AG09309 (cell line): ENCODE measurements around the gene FGD5.

Experiments used
- DNase-seq: peaks from one replicate; pipeline ENCODE4 v3.0.0-alpha.2; 2010; ENCODE audit warnings: low read depth
- H3K4me3 ChIP-seq: 2 replicates; pipeline ENCODE4 v1.5.1; 2011; ENCODE audit warnings: mild to moderate bottlenecking, low read depth, low read length, moderate library complexity; ENCODE audit not compliant: control insufficient read depth
- TF ChIP-seq, protein P1 (sequence below): IDR thresholded peaks from 2 replicates; pipeline ENCODE4 v1.5.1; 2011; ENCODE audit warnings: mild to moderate bottlenecking, low read depth, low read length, inconsistent platforms; ENCODE audit not compliant: insufficient read depth, control insufficient read depth; ENCODE audit errors: missing control alignments

Gene FGD5

GRCh38 chr3:14870783-14871060 is 52.0 kb downstream of the FGD5 start:
- no peak for DNase-seq
- H3K4me3 ChIP-seq = no peak overlapping the region
- TF ChIP-seq, protein P1, sequence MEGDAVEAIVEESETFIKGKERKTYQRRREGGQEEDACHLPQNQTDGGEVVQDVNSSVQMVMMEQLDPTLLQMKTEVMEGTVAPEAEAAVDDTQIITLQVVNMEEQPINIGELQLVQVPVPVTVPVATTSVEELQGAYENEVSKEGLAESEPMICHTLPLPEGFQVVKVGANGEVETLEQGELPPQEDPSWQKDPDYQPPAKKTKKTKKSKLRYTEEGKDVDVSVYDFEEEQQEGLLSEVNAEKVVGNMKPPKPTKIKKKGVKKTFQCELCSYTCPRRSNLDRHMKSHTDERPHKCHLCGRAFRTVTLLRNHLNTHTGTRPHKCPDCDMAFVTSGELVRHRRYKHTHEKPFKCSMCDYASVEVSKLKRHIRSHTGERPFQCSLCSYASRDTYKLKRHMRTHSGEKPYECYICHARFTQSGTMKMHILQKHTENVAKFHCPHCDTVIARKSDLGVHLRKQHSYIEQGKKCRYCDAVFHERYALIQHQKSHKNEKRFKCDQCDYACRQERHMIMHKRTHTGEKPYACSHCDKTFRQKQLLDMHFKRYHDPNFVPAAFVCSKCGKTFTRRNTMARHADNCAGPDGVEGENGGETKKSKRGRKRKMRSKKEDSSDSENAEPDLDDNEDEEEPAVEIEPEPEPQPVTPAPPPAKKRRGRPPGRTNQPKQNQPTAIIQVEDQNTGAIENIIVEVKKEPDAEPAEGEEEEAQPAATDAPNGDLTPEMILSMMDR = no peak

DNA sequence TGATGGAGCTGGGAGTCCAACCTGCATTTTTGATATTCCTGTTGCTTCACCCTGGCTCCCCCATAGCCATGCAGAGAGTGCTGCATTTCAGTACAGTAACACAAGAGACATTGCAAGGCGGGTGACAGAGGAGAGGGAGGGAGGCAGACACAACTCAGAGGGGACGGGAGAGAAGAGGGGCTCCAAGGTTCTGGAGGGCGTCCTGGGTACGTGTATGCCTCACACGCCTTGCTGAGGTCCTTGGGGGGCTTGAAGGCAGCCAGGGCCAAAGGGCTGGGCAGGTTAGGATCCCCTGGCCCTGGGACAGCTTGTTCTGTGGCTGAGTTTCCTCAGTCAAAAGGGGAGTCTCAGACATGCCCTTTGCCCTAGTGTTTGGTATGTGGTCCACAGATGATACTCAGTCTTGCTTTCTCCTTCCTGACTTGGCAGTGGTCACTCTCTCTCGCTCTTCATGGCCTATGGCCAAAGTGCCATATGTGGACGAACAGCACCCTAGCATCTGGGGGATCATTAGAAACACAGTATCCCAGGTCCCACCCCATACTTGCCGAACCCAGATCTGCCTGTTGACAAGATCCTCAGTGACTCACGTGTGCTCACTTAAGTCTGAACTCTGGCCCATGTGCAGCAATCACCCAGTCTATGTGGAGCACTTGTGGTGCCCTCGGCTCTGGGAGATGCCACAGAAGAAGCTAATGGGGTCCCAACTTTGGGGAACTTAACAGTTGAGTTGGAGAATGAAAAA is 52.9 kb downstream of the FGD5 start:
- no peak for DNase-seq
- H3K4me3 ChIP-seq = no peak overlapping the region
- TF ChIP-seq, protein P1 = no peak

DNA sequence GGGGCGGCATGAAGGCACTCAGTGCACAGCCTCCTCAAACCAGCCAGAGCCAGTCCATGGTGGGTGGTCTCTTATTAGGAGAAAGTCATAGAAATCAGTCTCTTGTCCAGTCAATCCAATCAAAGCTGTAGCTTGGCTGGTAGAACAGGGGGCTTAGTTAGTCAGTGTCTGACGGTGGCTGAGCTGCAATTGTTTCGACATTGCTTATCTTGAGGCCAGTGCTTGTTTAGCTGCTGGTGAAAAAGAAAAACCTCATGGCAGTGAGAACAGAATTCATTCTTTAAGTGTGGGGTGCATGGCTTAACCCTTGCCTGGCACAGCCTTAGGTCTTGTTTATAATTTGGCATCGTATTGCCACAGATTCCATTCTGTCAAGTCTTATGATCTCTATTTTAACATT is 53.9 kb downstream of the FGD5 start:
- TF ChIP-seq, protein P1 = no peak
- H3K4me3 ChIP-seq = no peak overlapping the region
- no peak for DNase-seq

DNA sequence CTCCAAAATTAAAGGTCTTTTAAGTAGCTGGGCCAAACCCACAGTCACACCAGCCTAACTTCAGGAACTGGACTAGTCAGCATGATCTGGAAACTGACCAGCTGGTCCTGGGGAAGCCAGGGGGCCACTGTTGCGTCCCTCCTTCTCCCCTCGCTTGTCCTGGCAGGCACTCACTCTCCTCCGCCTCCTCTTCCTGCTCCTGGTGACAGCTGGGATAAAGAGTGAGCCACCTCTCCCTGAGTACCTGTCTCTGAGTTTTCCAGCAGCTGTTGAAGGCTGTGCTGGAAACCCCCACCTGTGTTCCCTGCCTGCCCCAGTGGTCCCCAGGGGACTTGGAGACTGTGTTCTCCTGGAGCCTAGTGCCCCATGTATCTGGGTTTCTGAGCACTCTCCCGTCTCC is 56.0 kb downstream of the FGD5 start:
- DNase-seq = no peak
- TF ChIP-seq, protein P1 = no peak
- H3K4me3 ChIP-seq = no peak overlapping the region

DNA sequence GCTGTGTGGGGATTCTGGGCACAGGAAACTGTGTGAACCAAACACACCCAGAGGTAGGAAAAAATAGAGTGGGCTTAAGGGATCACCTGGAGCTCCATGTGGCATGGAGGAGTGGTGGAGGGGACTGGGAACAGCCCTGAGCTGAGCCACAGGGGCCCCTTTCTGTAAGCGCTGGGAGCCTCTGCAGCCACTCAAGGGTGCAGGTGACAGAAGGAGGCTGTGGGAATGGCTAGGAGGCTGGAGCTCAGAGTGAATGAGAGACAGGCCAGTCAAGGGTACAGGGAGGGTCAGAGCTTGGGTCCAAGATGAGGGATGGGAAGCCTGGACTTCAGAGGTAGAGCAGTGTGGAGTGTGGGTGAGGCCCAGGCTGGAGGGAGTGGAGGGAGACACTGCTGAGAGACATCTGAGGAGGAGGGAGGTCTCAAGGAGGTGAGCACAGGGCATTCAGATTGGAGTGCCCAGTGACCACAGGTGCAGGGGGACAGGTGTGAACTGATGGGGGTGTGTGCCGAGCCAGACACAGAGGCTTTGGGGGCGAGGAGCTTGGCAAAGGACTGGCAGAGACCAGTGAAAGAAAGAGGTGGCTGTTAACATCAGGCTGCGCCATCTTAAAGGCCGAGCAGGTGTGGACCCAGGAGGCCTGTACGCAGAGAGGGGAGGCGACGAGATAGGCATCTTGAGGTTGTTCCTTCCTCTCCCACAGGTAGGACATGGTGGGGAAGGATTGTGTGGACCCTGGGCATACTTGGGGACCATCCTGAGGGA is 56.8 kb downstream of the FGD5 start:
- no peak overlapping the region for H3K4me3 ChIP-seq
- no peak for DNase-seq
- TF ChIP-seq, protein P1 = no peak

DNA sequence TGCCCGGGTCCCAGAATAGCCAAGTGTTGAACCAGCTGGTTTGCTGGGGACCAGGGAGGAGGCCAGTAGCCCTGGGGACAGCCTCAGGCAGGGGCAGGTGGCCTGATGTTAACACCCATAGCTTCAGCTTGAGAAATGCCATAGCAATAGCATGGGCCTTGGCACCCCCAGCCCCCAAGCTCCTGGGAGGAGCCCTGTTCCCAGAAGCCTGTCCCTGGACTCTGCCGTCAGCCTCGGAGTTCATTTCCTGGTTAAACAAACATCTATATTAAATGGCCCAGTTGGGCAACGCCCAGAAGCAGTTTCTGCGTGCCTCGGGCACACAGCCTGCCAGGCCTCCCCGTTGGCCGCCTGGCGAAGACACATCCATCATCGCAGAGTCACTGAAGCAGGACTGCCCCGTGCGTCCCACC is 58.2 kb downstream of the FGD5 start:
- no peak for DNase-seq
- TF ChIP-seq, protein P1 = no peak

DNA sequence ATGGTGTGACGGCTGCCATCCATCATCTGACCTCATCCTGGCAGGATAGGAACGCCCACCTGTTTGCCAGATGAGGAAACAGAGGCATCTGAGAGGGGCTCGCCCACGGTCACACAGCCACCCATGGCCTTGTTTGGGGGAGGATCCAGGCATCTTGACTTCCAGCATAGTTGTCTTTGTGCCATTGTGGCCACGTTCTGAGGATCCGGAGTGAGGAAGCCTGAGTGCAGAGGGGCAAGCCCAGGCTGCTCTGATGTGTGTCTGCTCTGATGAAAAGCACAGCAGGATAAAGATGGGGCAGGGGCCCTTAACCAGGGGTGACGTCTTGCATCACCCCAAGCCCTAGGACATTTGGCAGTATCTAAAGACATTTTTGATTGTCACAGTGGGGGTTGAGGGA is 58.7 kb downstream of the FGD5 start:
- no peak for DNase-seq
- H3K4me3 ChIP-seq = no peak overlapping the region
- TF ChIP-seq, protein P1 = no peak

More for the DNA sequence above, 58.2 kb downstream of the FGD5 start:
- H3K4me3 ChIP-seq = no peak overlapping the region
